ENCODE measurements around the gene CLRN1.

The CLRN1 gene

GRCh38 chr3:151009981-151010380, 37.5 kb upstream of the CLRN1 start:
- DNase-seq (ENCODE audit: low spot score): no peak
- TF ChIP-seq, protein P1, sequence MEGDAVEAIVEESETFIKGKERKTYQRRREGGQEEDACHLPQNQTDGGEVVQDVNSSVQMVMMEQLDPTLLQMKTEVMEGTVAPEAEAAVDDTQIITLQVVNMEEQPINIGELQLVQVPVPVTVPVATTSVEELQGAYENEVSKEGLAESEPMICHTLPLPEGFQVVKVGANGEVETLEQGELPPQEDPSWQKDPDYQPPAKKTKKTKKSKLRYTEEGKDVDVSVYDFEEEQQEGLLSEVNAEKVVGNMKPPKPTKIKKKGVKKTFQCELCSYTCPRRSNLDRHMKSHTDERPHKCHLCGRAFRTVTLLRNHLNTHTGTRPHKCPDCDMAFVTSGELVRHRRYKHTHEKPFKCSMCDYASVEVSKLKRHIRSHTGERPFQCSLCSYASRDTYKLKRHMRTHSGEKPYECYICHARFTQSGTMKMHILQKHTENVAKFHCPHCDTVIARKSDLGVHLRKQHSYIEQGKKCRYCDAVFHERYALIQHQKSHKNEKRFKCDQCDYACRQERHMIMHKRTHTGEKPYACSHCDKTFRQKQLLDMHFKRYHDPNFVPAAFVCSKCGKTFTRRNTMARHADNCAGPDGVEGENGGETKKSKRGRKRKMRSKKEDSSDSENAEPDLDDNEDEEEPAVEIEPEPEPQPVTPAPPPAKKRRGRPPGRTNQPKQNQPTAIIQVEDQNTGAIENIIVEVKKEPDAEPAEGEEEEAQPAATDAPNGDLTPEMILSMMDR (IDR thresholded peaks at IDR 0.05; ENCODE audit: extremely low read depth, missing control alignments): no peak

GRCh38 chr3:151009430-151009829, 36.9 kb upstream of the CLRN1 start:
- TF ChIP-seq, protein P1 (IDR thresholded peaks at IDR 0.05; ENCODE audit: extremely low read depth, missing control alignments): no peak
- no peak for DNase-seq (ENCODE audit: low spot score)

- DNase-seq (ENCODE audit: low spot score): no peak
- TF ChIP-seq, protein P1 (IDR thresholded peaks at IDR 0.05; ENCODE audit: extremely low read depth, missing control alignments): no peak
These were observed 36.2 kb upstream of the CLRN1 start for GRCh38 chr3:151008699-151009098.

DNA sequence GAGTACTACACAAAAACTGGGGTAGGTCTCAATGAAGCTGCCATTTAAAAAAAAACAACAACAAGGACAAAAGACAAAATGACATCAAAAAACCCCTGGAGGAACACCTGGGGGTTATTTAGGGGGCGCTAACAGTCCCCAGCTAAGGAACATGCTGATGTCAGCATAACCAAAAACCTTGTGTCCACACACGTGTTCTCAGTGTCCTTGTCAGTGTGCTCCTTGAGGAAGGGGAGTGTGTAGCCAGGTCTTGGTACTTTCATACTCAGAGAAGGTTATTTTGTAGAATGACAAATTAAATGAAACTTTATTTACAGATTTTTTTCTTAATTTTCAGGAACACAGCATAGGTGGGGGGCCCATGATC, 31.2 kb upstream of the CLRN1 start:
- TF ChIP-seq, protein P1 (IDR thresholded peaks at IDR 0.05; ENCODE audit: extremely low read depth, missing control alignments): no peak

GRCh38 chr3:151003029-151003767, 30.7 kb upstream of the CLRN1 start:
- TF ChIP-seq, protein P1 (IDR thresholded peaks at IDR 0.05; ENCODE audit: extremely low read depth, missing control alignments): no peak
- DNase-seq (ENCODE audit: low spot score): no peak

More for the DNA sequence above, 31.2 kb upstream of the CLRN1 start:
- DNase-seq (ENCODE audit: low spot score): no peak

DNA sequence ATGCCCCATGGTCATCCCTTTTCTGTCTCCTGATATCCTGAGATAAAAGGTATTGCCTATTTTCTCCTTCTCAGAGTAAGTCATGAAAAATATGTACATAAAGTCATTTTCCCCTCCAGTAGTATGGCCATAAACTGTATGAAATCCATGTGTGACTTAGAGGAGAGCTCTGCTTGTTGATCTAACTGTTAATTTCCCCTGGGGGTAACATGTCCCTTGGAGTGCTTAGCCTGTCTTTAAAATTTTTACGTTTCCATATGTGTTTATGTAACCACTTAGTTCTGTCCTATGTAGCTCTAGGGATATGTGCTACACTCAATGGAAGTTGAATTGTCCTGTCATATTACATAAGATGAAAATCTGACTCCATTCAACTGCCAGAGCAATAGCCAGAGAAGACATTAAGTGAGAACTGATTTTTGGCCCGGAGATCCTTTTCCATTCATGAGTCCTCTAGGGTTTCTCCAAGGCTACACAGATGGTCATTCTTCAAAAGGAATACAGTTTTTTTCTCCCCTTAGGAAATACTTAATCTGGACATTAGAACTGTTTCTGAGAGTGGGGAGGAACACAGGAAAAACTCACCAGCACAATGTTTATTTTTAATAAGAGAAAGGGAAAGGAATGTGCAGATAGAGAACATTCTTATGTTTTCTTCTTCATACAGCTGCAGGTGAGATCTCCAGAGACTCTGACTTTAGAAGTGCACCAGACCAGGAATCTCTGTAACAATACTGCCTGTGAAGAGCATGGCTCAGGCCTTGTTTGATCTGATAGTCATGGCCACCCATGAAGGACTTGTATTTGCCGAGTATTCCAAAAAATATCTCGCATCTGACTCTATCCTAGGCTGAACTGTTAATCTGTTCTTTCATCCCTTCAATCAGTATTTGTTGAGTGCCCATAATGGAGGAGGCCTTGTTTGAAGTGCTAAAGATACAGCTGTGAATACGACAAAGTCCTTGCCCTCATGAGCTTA, 29.8 kb upstream of the CLRN1 start:
- no peak for DNase-seq (ENCODE audit: low spot score)

More for the DNA sequence above, 29.8 kb upstream of the CLRN1 start:
- TF ChIP-seq, protein P1 (IDR thresholded peaks at IDR 0.05; ENCODE audit: extremely low read depth, missing control alignments): no peak
